HG02798 (cell line): ENCODE data around the gene C16orf87.
"Not testable (repeated sequence)": the region's sequence is repeated elsewhere in the genome, so short reads cannot be mapped to it uniquely, and the experiment has no call there.

Source experiments
- ATAC-seq: cut with Tn5 transposase; IDR thresholded peaks from one replicate; pipeline ENCODE4 v1.9.1; 2021; ENCODE audit warnings: mild to moderate bottlenecking; ENCODE audit not compliant: unreplicated experiment, poor library complexity

The C16orf87 gene, protein sequence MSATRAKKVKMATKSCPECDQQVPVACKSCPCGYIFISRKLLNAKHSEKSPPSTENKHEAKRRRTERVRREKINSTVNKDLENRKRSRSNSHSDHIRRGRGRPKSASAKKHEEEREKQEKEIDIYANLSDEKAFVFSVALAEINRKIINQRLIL

DNA sequence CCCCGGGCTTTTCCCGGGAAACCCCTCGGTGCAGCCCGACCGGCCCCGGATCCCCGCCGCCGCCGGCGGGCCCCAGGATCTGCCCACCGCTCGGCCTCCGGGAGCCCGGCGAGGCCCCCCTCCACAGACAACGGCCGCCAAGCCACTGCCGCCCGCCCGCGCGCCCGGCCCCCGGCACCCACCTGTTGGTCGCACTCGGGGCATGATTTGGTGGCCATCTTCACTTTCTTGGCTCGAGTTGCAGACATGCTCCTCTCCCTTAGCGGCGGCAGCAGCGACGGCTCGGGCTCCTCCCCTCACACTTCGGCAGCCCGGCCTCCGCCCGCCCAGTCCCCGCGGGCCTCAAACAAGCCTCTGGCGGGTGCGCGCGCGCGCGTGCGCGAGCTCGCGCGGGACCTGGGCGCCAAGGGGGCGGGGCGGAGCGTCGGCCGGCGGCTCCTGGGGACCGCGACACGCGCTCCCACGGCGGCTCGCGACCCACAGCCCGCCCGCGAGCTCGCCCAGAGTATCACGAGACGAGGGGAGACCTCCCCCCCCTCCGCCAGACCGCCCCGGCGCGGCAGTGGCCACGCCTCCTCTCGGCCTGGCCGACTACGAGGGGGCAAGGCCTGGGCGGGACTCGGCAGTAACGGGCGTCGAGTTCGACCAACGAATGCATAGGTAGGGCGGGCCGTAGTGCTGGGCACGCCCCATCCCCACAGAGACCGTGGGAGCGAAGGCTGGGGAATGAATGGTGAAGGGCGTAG lies at the start of gene C16orf87:
Gene C16orf87, minus strand, starts transcription at position 279 of the 746 bp plus-strand sequence. Its CDS starts 31 bp downstream, at position 248.
- ATAC-seq, result peak; percentile 94

DNA sequence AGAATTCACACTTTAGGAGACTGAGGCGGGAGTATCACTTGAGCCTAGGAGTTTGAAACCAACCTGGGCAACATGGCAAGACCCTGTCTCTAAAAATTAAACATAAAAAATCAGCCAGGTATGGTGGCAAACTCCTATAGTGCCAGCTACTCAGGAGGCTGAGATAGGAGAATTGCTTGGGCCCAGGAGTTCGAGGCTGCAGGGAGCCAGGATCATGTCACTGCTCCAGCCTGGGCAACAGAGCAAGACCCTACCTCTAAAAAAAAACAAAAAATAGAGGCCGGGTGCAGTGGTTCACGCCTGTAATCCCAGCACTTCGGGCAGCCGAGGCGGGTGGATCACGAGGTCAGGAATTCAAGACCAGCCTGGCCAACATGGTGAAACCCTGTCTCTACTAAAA lies 44.3 kb upstream of the C16orf87 start:
- no peak for ATAC-seq

DNA sequence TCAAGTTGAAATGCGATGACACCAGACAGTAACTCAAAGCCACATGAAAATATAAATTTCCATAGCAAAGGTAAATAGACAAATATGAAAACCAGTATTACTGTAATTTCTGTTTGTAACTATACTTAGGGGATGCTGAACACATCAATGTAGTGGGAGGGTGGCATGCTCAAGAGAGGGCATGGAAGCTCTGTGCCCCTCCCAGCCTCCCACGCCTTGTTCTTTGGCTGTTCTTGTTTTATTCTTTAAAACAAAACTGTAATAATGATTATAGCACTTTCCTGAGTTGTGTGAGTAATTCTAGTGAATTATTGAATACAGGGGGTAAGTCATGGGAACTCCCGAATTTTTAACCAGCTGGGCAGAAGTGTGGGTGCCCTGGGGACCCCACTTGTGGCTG lies 42.2 kb upstream of the C16orf87 start:
- no peak for ATAC-seq

DNA sequence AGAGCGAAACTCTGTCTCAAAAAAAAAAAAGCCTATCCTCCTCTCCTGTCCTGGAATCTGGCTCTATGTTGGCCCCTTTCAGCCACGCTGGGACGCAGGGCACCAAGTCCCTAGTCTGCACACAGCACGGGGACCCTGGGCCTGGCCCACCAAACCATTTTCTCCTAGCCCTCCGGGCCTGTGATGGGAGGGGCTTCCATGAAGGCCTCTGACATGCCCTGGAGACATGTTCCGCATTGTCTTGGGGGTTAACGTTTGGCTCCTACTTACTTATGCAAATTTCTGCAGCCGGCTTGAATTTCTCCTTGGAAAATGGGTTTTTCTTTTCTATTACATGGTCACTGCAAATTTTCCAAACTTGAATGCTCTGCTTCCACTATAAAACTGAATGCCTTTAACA lies 40.6 kb upstream of the C16orf87 start:
- ATAC-seq, result no peak

DNA sequence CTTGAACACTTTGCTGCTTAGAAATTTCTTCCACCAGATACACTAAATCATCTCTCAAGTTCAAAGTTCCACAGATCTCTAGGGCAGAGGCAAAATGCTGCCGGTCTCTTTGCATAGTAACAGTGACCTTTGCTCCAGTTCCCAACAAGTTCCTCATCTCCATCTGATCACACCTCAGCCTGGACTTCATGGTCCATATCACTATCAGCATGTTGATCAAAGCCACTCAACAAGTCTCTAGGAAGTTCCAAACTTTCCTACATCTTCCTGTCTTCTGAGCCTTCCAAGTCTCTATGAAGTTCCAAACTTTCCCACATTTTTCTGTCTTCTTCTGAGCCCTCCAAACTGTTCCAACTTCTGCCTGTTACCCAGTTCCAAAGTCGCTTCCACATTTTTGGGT lies 37.9 kb upstream of the C16orf87 start:
- ATAC-seq, result not testable (repeated sequence)

DNA sequence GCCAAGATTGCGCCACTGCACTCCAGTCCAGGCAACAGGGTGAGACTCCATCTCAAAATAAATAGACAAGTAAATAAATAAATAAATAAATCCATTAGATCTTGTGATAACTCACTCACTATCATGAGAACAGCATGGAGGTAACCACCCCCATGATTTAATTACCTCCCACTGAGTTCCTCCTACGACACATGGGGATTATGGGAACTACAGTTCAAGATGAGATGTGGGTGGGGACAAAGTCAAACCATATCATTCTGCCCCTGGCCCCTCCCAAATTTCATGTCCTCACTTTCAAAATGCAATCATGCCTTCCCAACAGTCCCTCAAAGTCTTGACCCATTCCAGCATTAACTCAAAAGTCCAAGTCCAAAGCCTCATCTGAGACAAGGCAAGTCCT lies 36.5 kb upstream of the C16orf87 start:
- ATAC-seq, result not testable (repeated sequence)

DNA sequence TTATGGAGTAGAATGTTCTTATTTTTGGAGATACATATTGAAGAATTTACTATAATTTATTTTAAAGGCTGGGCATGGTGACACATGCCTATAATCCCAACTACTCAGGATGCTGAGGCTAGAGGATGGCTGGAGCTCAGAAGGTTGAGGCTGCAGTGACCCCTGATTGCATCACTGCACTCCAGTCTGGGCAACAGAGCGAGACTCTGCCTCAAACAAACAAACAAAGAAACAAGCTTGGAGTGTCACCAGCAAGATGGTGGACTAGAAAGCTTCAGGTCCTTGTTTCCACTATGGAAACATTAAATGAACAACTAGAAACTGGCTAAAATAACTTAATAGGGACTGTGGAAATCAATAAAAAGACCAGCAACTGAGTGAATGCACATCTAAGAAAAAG lies 35.3 kb upstream of the C16orf87 start:
- ATAC-seq, result no peak

DNA sequence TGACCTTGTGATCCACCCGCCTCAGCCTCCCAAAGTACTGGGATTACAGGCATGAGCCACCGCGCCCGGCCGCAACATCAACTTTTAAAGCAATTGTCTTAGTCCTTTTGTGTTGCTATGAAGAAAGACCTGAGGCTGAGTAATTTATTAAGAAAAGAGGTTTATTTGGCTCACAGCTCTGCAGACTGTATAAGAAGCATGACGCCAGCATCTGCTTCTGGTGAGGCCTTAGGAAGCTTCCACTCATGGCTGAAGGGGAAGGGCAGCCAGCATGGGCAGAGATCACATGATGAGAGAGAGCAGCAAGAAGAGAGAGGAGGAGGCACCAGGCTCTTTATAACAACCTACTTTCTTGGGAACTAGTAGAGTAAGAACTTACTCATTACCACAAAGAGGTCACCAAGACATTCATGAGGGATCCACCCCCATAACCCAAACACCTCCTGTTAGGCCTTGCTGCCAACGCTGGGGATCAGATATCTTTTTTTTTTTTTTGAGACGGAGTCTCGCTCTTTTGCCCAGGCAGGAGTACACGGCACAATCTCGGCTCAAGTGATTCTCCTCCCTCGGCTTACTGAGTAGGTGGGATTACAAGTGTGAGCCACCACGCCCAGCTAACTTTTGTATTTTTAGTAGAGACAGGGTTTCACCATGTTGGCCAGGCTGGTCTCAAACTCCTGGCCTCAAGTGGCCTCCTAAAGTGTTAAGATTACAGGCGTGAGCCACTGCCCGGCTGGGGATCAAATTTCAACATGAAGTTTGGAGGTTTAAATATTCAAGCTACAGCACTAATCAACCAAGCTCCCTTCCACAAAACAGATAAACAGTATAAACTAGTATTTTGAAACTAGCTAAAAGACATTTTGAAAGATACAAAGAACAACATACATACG lies 31.8 kb upstream of the C16orf87 start:
- no peak for ATAC-seq

DNA sequence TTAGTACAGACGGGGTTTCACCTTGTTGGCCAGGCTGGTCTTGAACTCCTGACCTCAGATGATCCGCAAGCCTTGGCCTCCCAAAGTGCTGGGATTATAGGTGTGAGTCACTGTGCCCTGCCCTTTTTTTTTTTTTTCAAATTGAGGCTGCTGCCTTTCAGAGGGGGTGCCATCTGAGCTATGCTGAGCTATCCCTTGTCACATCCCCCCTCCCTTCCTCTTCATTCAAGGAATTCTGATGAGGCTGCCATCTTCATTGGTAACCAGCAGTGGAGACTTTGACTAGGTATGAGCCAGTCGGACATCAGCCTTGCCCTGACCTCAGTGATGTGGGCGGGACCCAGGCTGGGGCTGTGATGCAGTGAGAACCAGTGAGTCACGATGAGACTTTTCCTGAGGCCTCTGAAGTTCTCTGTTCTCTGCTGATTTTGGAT lies 28.8 kb upstream of the C16orf87 start:
- ATAC-seq, result peak; percentile 46

DNA sequence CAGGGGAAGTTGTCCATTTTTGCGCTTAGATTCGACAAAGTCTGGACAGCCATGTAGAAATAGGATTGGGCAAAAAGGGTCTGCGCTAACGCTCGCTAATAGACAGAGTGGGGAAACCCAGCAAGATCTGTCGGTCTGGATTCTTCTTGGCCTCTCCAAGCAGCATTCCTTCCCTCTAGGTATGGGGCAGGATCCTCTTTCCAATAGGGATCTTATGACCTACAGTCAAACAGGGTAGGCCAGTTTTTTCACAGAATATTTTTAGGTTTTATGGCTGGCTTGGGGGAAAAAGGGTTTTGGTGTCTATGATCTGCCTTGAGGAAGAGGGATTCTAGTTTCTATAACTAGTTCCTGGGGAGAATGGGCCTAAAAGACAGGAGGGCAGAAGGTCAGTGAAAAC lies 27.2 kb upstream of the C16orf87 start:
- ATAC-seq, result no peak

DNA sequence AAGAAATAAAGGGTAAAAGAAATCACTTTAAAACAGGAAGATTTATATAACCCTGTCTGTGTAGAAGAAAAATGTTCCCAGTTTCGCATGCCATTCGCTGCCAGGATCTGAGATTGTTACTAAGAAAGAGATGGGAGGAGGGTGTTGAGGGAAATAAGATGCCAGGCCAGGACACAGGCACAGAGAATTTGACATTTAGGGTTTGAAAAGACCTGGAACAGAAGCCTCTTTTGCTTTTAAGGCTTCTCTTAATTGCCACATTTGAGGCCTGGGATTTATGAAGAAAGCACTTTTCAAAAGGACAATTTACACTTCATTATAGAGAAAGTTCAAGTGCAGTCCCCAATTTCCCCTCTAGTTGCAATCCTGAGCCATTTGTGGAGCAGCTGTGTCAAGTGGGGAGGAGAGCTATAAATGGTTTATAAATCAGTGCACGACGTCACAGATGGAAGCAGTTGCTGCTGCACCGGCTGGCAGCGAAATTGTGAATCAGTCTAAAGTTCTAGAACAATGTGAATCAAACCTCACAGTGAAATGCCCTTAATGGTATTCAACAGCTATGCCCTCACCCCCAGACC lies 26.5 kb upstream of the C16orf87 start:
- ATAC-seq, result no peak

DNA sequence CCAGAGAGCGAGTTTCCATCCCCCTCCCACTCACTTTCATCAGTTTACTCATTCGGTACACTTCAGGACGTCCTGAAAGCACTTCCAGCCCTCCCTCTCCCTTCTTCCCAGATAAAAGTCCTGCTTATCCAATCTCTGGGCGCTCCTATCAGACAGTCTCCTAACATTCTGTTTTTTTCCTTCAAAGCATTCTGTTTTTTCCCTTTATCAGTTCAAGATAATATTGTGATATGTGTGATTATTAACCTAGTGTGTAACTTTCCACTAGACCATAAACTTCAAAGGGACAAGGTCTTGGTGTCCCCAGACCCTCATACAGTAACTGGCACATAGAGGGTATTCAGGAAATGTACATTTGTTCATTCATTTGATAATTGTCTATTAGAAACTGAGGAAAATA lies 24.4 kb upstream of the C16orf87 start:
- no peak for ATAC-seq

DNA sequence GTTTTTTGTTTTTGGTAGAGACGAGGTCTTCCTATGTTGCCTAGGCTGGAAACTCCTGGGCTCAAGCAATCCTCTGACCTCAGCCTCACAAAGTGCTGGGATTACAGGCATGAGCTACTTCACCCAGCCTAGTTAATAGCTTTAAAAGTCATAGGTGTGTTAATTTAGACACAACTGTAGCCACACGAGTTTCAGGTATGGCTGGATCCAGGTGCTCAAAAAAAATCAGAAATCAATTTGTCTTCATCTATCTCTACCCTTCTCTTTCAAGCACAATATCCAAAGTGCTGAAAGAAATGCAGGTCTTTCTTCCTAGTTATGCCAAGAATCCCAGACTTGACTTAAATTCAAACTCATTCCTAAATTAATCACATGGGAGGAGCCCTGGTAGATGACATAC lies 23.9 kb upstream of the C16orf87 start:
- no peak for ATAC-seq

DNA sequence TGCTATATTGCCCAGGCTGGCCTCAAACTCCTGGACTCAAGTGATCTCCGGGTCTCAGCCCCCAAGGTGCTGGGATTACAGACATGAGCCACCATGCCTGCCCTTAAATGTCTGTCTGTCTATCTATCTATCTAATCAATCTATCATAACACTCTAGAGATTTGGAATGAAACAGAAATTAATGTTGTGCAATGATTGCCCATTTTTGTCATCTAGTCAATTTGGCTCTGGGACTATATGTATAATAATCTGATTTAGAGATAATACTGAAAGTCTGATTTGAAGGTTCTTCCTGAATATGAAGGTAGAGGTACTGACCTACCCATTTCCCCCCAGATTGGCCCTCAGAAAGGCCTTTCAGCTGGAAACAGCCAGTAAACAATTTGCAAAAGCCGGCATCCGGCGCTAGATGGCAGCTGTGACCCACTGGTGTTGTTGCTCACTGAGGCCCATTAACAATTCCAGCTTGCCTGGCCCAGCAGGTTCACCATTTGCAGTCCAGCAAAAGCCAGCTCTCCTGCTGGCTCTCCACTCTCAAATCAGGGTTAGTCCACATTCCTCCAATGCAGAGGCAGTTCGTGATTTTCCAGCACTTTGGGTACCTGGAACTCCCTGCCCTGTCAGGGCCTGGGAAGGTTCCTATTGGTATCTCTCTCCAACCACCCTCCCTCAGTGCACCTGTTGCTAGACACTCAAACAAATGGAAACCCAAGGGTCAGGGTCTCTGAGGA lies 22.9 kb upstream of the C16orf87 start:
- ATAC-seq, result peak; percentile 52

DNA sequence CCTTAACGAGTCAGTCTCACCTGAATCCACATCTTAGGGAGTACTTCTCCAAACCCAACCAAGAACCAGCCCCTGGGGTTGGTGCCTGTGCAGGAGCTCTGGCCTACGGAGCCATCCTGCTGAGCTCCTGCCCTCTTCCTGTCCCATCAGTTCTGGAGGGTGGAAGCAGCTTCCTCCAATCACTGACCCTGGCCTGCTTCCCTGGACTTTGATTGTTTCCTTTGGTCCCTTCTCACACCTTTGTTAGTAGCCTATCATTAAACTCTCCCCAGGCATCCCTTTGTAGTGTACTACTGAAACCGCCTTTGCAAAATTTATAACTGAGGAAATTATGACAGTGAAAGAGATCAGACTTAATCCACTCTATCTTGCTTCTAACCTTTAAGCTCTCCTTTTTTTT lies 21.1 kb upstream of the C16orf87 start:
- ATAC-seq, result no peak

DNA sequence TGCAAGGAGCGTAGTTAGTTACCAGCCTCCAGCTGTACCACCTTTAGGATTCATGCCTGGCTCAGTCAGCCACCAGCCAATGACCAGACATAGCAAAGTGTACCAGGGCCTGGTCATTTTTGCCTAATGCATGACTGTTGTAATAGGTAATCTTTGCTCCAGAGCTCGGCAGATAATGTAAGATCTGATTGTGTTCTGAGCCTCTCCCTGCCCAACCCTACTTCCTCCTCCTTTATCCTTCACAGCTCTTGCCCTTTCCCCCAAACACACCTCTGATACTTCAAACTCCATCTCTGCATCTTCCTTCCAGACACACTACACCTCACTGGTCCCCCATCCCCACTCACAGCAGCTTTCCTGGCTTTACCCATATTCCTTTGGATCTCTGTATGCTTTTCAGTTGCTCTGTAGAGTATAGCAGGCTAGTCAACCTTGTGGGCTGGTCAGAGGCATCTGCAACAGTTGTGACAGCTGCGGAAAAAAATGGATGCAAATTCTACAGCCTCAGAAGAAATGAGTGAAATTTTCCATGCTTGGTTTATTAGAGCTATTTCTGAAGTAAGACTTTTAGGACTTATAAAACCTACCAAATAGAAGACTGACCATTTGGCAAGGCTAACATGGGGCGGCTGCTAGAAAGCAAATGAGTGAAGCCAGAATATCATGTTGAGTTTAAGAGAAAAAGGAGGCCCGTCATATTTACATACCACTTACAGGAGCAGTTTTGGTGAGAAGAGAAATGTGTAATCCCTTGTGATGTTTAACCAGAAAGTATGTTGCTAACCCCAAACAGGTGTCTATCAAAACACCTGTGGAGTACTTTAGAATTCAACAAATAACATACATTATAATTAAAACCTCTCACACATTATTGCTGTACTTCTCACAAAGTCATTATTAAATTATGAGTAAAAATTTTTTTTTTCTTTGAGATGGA lies 19.9 kb upstream of the C16orf87 start:
- peak; percentile 70 for ATAC-seq

DNA sequence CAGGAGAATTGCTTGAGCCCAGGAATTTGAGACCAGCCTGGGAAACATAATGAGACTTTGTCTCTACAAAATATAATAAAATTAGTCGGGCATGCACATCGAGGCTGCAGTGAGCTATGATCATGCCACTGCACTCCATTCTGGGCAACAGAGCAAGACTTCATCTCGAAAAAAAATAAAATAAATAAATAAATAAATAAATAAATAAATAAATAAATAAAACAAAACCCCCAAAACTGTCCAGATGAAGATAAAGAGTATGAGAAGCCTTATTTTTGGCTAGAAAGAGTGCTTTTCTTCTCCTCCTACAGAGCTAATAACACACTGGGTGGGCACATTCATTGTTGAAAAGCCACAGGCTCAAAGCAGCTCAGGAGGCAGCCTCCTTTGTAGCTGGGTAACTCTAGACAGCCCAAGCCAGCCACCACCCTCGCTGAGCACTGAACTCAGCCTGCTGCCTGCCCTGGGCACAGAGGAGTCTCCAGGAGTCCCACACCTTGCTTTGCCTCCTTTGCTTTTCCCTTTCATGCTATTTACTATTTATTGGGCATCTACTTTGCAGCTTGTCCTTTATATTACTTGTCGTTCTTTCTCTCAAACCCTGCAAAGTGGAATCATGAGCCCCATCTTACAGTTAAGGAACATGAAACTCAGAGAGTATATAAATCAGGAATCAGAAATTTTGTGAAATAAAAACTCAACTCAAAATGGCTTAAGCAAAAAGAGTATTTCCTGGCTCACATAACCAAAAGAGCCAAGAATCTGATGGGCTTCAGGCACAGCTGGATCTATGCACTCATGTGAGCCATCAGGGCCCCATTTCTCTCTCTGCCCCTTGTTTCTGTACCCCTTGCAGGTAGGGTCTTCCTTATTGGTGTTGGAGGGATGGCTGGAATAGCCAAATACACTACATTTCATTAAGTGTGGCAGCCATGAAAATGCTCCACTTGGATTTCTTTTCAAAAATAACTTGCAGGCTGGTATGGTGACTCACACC lies 18.1 kb upstream of the C16orf87 start:
- ATAC-seq, result no peak

DNA sequence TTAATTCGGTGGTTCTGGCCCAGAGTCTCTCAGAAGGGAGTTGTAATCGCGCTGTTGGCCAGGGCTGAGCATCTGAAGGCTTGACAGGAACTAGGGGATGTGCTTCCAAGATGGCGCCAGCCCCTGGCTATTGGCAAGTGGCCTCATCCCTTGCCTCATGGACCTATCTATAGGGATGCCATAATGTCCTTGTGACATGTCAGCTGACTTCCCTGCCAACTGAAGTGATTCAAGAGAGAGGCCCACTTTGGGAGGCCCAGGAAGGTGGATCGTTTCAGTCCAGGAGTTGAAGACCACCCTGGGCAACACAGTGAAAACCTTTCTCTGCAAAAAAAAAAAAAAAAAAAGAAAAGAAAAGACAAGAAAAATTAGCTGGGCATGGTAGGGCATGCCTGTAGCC lies 15.0 kb upstream of the C16orf87 start:
- ATAC-seq, result no peak
